ENCODE data around the gene GBE1.

GRCh38 chr3:81702126-81702525, 59.3 kb downstream of the GBE1 start:
- TF ChIP-seq CTCF (IDR thresholded peaks at IDR 0.05; ENCODE audit: insufficient read depth, low read length, poor library complexity, severe bottlenecking) (no peak), EZH2phosphoT487 (conservative IDR thresholded peaks at IDR 0.05; ENCODE audit: low read length) (no peak)

All from SU-DHL-6 (cell line).